Trophoblast cell (in vitro differentiated cells and primary cell): ENCODE data around the gene SHANK1.

Source experiments
- DNase-seq, 2 donors: peaks; one replicate each; pipeline ENCODE4 v3.0.0-alpha.2; 2016
- H2AFZ ChIP-seq: 2 replicates; pipeline ENCODE4 v1.6.1; 2013; ENCODE audit warnings: low read length, moderate library complexity, mild to moderate bottlenecking; ENCODE audit not compliant: insufficient read depth, poor library complexity
- H2AK5ac ChIP-seq: 2 replicates; pipeline ENCODE4 v1.6.1; 2013; ENCODE audit warnings: mild to moderate bottlenecking, low read length
- H2BK120ac ChIP-seq: 2 replicates; pipeline ENCODE4 v1.6.1; 2013; ENCODE audit warnings: low read length, mild to moderate bottlenecking, moderate library complexity; ENCODE audit not compliant: insufficient read depth, poor library complexity
- H2BK12ac ChIP-seq: 2 replicates; pipeline ENCODE4 v1.6.1; 2013; ENCODE audit warnings: mild to moderate bottlenecking, low read length, moderate library complexity
- H2BK5ac ChIP-seq: 2 replicates; pipeline ENCODE4 v1.6.1; 2013; ENCODE audit warnings: low read length, low read depth, moderate library complexity, mild to moderate bottlenecking; ENCODE audit not compliant: poor library complexity
- H3K14ac ChIP-seq: 2 replicates; pipeline ENCODE4 v1.6.1; 2013; ENCODE audit warnings: mild to moderate bottlenecking, low read length
- H3K18ac ChIP-seq: 2 replicates; pipeline ENCODE4 v1.6.1; 2013; ENCODE audit warnings: mild to moderate bottlenecking, low read length
- H3K23ac ChIP-seq: 2 replicates; pipeline ENCODE4 v1.6.1; 2013; ENCODE audit warnings: low read length
- H3K27ac ChIP-seq: 2 replicates; pipeline ENCODE4 v1.5.1; 2013; ENCODE audit warnings: low read depth, mild to moderate bottlenecking, inconsistent platforms, low read length, moderate library complexity
- H3K27me3 ChIP-seq: 2 replicates; pipeline ENCODE4 v1.6.1; 2013; ENCODE audit warnings: inconsistent platforms, mild to moderate bottlenecking, low read length, moderate library complexity; ENCODE audit not compliant: insufficient read depth
- H3K36me3 ChIP-seq, 2 experiments: 1 replicate in 1 of 2; 2 replicates in 1 of 2; pipeline ENCODE4 v1.6.1; 2013; ENCODE audit warnings: low read length in 2 of 2, mild to moderate bottlenecking in 2 of 2, moderate library complexity in 1 of 2; ENCODE audit not compliant: insufficient read depth in 2 of 2, control insufficient read depth in 1 of 2
- H3K4ac ChIP-seq: 2 replicates; pipeline ENCODE4 v1.6.1; 2013; ENCODE audit warnings: low read depth, mild to moderate bottlenecking, low read length, moderate library complexity
- H3K4me1 ChIP-seq, 2 experiments: 1 replicate in 1 of 2; 2 replicates in 1 of 2; pipeline ENCODE4 v1.6.1; 2013; ENCODE audit warnings: low read length in 2 of 2, mild to moderate bottlenecking in 2 of 2, moderate library complexity in 1 of 2; ENCODE audit not compliant: insufficient read depth in 2 of 2, control insufficient read depth in 1 of 2
- H3K4me2 ChIP-seq: 2 replicates; pipeline ENCODE4 v1.6.1; 2013; ENCODE audit warnings: inconsistent platforms, mild to moderate bottlenecking, low read length, moderate library complexity
- H3K4me3 ChIP-seq: 2 replicates; pipeline ENCODE4 v1.5.1; 2013; ENCODE audit warnings: mild to moderate bottlenecking, low read depth, low read length, inconsistent platforms
- H3K79me1 ChIP-seq: one replicate; pipeline ENCODE4 v1.6.1; 2013; ENCODE audit warnings: low read length
- H3K79me2 ChIP-seq: 2 replicates; pipeline ENCODE4 v1.6.1; 2013; ENCODE audit warnings: low read length, mild to moderate bottlenecking; ENCODE audit not compliant: control insufficient read depth, insufficient read depth, poor library complexity
- H3K9ac ChIP-seq: 2 replicates; pipeline ENCODE4 v1.6.1; 2013; ENCODE audit warnings: mild to moderate bottlenecking, low read length
- H3K9me3 ChIP-seq: 2 replicates; pipeline ENCODE4 v1.6.1; 2013; ENCODE audit warnings: low read depth, mild to moderate bottlenecking, control low read depth, inconsistent platforms, low read length; ENCODE audit not compliant: insufficient read depth
- H4K12ac ChIP-seq: 2 replicates; pipeline ENCODE4 v1.6.1; 2013; ENCODE audit warnings: low read depth, mild to moderate bottlenecking, low read length, moderate library complexity
- H4K8ac ChIP-seq: 2 replicates; pipeline ENCODE4 v1.6.1; 2013; ENCODE audit warnings: low read depth, mild to moderate bottlenecking, low read length, moderate library complexity
- H4K91ac ChIP-seq: one replicate; pipeline ENCODE4 v1.6.1; 2013; ENCODE audit warnings: low read depth, mild to moderate bottlenecking, low read length, moderate library complexity
- WGBS: extraction: QIAGEN DNeasy Blood & Tissue Kit; methylation state at CpG from one replicate; pipeline ENCODE4 v1.1.7; 2013; ENCODE audit warnings: missing lambda C conversion rate; ENCODE audit not compliant: insufficient read length, insufficient coverage; ENCODE audit errors: extremely low coverage; 5-methylcytosine and 5-hydroxymethylcytosine counted together

The SHANK1 gene

DNA sequence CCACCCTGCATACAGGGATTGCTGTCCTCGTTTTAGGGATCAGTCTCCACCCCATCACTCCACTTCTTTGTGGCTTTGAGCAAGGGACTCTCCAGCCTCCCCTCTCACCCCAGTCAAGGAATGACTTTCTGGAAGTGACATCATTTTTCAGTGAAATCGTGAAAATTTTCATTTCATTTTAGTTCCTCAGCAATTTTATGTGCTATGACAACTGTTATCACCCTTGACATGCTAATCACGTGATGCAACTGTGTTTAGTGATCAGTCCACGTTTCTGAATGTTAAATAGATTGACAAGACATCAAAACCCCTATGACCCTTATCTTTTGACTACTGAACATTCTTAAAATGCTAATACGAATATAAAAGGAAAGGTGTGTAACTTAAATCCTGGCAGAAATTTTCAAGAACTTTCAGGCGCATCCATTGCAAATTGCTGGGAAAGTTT is 62.4 kb downstream of the SHANK1 start:
- Histone ChIP-seq H3K27me3 (no peaks in the 10 kb centered on the region), H3K27ac (no peak overlapping the region), H3K18ac (no peak overlapping the region), H3K4me2 (no peak overlapping the region), H2AFZ (no peak overlapping the region), H4K91ac (no peak overlapping the region), H3K79me2 (no peaks in the 10 kb centered on the region), H3K4ac (no peak overlapping the region), H2AK5ac (no peak overlapping the region), H4K8ac (no peak overlapping the region), H3K4me1 (peaks cover 8 to 13% of the 10 kb centered on the region in 2 experiments), H3K4me3 (no peak overlapping the region), H2BK120ac (no peak overlapping the region), H3K14ac (no peak overlapping the region), H3K79me1 (peaks cover 4% of the 10 kb centered on the region), H3K36me3 (no peaks in the 10 kb centered on the region), H2BK12ac (no peak overlapping the region), H3K23ac (no peak overlapping the region), H3K9me3 (peaks cover 7% of the 10 kb centered on the region), H3K9ac (no peak overlapping the region), H4K12ac (no peak overlapping the region), H2BK5ac (no peak overlapping the region)
- no CpG with 5 or more reads among the region's 6 CpGs for WGBS
- no peak for DNase-seq

DNA sequence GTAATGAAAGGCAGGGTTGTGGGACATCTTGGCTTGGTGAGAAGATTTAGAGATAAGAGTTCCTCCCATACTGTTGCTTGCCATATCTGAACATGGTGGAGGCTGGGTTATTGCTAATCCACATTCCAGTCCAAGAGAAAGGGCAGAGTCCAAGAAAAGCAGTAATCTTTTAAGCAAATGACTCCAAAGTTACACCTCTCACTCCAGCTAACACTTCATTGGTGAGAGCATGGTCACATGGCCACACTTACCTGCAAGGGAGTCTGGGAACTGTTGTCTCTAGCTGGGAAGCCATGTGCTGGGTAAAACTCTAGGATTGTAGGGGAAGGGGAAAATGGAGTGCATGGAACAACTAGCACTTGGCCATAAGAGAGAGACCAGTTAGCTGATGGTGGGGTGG is 64.7 kb downstream of the SHANK1 start:
- Histone ChIP-seq H3K79me2 (no peaks in the 10 kb centered on the region), H3K14ac (no peak overlapping the region), H3K23ac (no peak overlapping the region), H4K91ac (no peak overlapping the region), H3K4ac (no peak overlapping the region), H2BK12ac (no peak overlapping the region), H3K36me3 (no peaks in the 10 kb centered on the region), H3K9ac (no peak overlapping the region), H3K27me3 (no peaks in the 10 kb centered on the region), H3K9me3 (peaks cover 4% of the 10 kb centered on the region), H3K27ac (no peak overlapping the region), H2BK120ac (no peak overlapping the region), H2AFZ (no peak overlapping the region), H4K12ac (no peak overlapping the region), H3K4me1 (peaks cover 8 to 13% of the 10 kb centered on the region in 2 experiments), H3K4me2 (no peak overlapping the region), H3K79me1 (peaks cover 4% of the 10 kb centered on the region), H3K4me3 (no peak overlapping the region), H2AK5ac (no peak overlapping the region), H2BK5ac (no peak overlapping the region), H3K18ac (no peak overlapping the region), H4K8ac (no peak overlapping the region)
- no peak for DNase-seq

DNA sequence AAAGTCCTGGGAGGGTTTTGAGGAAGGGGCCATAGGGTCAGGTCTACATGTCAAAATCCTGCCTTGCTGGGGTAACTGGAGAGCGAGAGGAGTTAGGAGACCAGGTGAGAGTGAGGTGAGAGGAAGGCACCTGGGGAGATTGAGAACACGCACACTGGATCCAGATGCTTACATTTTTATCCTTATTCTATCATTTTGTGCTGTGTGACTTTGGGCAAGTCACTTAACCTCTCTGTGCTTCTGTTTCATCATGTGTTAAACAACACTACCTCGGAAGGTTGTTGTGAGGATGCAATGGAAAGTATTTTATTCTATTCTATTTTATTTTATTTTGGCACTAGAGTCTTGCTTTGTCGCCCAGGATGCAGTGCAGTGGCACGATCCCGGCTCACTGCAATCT is 66.9 kb downstream of the SHANK1 start:
- H3K4ac ChIP-seq, result no peak overlapping the region
- no peaks in the 10 kb centered on the region for H3K36me3 ChIP-seq
- H3K79me1 ChIP-seq, result no peaks in the 10 kb centered on the region
- no peak overlapping the region for H3K4me2 ChIP-seq
- H3K27ac ChIP-seq, result no peak overlapping the region
- H3K9me3 ChIP-seq, result peaks cover 1% of the 10 kb centered on the region
- no peak overlapping the region for H2BK5ac ChIP-seq
- H3K4me1 ChIP-seq, result peaks cover 0 to 1% of the 10 kb centered on the region in 2 experiments
- no peak overlapping the region for H2BK120ac ChIP-seq
- DNase-seq, result no peak
- no peak overlapping the region for H4K8ac ChIP-seq
- no peaks in the 10 kb centered on the region for H3K79me2 ChIP-seq
- no peak overlapping the region for H3K23ac ChIP-seq
- no peak overlapping the region for H3K9ac ChIP-seq
- H2AFZ ChIP-seq, result no peak overlapping the region
- H3K14ac ChIP-seq, result no peak overlapping the region
- H3K18ac ChIP-seq, result no peak overlapping the region
- no peaks in the 10 kb centered on the region for H3K27me3 ChIP-seq
- H3K4me3 ChIP-seq, result no peak overlapping the region
- no peak overlapping the region for H4K12ac ChIP-seq
- H4K91ac ChIP-seq, result no peak overlapping the region
- no peak overlapping the region for H2BK12ac ChIP-seq
- no peak overlapping the region for H2AK5ac ChIP-seq
- WGBS, result no CpG with 5 or more reads among the region's 6 CpGs

DNA sequence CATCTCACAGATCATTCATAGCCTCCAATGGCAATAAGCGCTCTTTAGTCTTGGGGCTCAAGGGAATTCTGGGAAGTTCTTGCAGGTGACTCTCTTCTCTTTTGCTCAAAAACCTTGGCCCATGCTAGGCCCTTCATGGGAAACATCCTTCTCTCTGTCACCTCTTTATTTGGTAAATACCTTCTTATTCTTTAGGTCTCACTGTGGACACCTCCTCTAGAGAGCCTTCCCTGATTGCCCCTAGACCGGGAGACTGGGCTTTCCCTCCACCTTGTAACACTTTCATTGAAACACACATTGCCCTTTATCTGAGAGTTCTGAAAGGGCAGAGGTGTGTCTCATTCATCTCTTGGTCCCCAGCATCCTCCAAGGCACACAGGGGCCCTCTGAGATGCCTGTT is 68.4 kb downstream of the SHANK1 start:
- no peak overlapping the region for H3K4me2 ChIP-seq
- WGBS, result no CpG with 5 or more reads among the region's 2 CpGs
- H3K27me3 ChIP-seq, result no peaks in the 10 kb centered on the region
- no peaks in the 10 kb centered on the region for H3K79me2 ChIP-seq
- H3K18ac ChIP-seq, result no peak overlapping the region
- peaks cover under 1% of the 10 kb centered on the region for H3K9me3 ChIP-seq
- no peaks in the 10 kb centered on the region for H3K36me3 ChIP-seq
- no peak overlapping the region for H3K23ac ChIP-seq
- DNase-seq, result no peak
- H3K9ac ChIP-seq, result no peak overlapping the region
- no peak overlapping the region for H4K91ac ChIP-seq
- H2AK5ac ChIP-seq, result no peak overlapping the region
- H3K27ac ChIP-seq, result no peak overlapping the region
- no peak overlapping the region for H4K8ac ChIP-seq
- no peak overlapping the region for H3K4me3 ChIP-seq
- H3K4ac ChIP-seq, result no peak overlapping the region
- H3K4me1 ChIP-seq, result no peaks in the 10 kb centered on the region
- no peak overlapping the region for H3K14ac ChIP-seq
- H2AFZ ChIP-seq, result no peak overlapping the region
- no peak overlapping the region for H2BK5ac ChIP-seq
- H2BK12ac ChIP-seq, result no peak overlapping the region
- no peak overlapping the region for H4K12ac ChIP-seq
- H3K79me1 ChIP-seq, result no peaks in the 10 kb centered on the region
- no peak overlapping the region for H2BK120ac ChIP-seq
